ENCODE results near the gene ETV1.
"Not testable (repeated sequence)": the region's sequence is repeated elsewhere in the genome, so short reads cannot be mapped to it uniquely, and the experiment has no call there.

The ETV1 gene

GRCh38 chr7:13933091-13933490 lies 56.4 kb downstream of the ETV1 start:
- no peak overlapping the region for H3K4me3 ChIP-seq (ENCODE audit: low read length)
- no peaks in the 10 kb centered on the region for H3K9me3 ChIP-seq (ENCODE audit: control insufficient read depth, insufficient read depth, low read length)
- no CpG with 5 or more reads among the region's 3 CpGs for WGBS (ENCODE audit: insufficient coverage, insufficient read length)
- 0 out of 2 replicates have a peak, but pooled peaks cover 4% of the 10 kb centered on the region for H3K36me3 ChIP-seq (ENCODE audit: control insufficient read depth, insufficient read depth, low read length)
- H3K27me3 ChIP-seq (ENCODE audit: control insufficient read depth, insufficient read depth, low read length), result no peaks in the 10 kb centered on the region
- no peaks in the 10 kb centered on the region for H3K4me1 ChIP-seq (ENCODE audit: control insufficient read depth, insufficient read depth, low read length)
- H3K27ac ChIP-seq (ENCODE audit: low read length), result no peak overlapping the region
- no peak for DNase-seq (ENCODE audit: low read depth, low spot score)

- DNase-seq (ENCODE audit: low read depth, low spot score), result no peak
- Histone ChIP-seq H3K27me3 (ENCODE audit: control insufficient read depth, insufficient read depth, low read length) (no peaks in the 10 kb centered on the region), H3K36me3 (ENCODE audit: control insufficient read depth, insufficient read depth, low read length) (0 out of 2 replicates have a peak, but pooled peaks cover 4% of the 10 kb centered on the region)
Observed at GRCh38 chr7:13932131-13932530, 57.3 kb downstream of the ETV1 start.

GRCh38 chr7:13921062-13921461 lies 68.4 kb downstream of the ETV1 start:
- Histone ChIP-seq H3K36me3 (ENCODE audit: control insufficient read depth, insufficient read depth, low read length) (no peaks in the 10 kb centered on the region), H3K9me3 (ENCODE audit: control insufficient read depth, insufficient read depth, low read length) (no peaks in the 10 kb centered on the region), H3K27ac (ENCODE audit: low read length) (no peak overlapping the region), H3K27me3 (ENCODE audit: control insufficient read depth, insufficient read depth, low read length) (no peaks in the 10 kb centered on the region), H3K4me3 (ENCODE audit: low read length) (no peak overlapping the region), H3K4me1 (ENCODE audit: control insufficient read depth, insufficient read depth, low read length) (peaks cover 2% of the 10 kb centered on the region; the same call in 1 of the 2 replicates)
- no peak for DNase-seq (ENCODE audit: low read depth, low spot score)
- no CpG with 5 or more reads among the region's 1 CpG for WGBS (ENCODE audit: insufficient coverage, insufficient read length)

More at GRCh38 chr7:13932131-13932530, 57.3 kb downstream of the ETV1 start:
- Histone ChIP-seq H3K9me3 (ENCODE audit: control insufficient read depth, insufficient read depth, low read length) (no peaks in the 10 kb centered on the region), H3K4me3 (ENCODE audit: low read length) (no peak overlapping the region), H3K4me1 (ENCODE audit: control insufficient read depth, insufficient read depth, low read length) (no peaks in the 10 kb centered on the region), H3K27ac (ENCODE audit: low read length) (no peak overlapping the region)
- no CpG with 5 or more reads among the region's 2 CpGs for WGBS (ENCODE audit: insufficient coverage, insufficient read length)

GRCh38 chr7:13920053-13920697 lies 69.3 kb downstream of the ETV1 start:
- H3K4me3 ChIP-seq (ENCODE audit: low read length), result no peak overlapping the region
- H3K9me3 ChIP-seq (ENCODE audit: control insufficient read depth, insufficient read depth, low read length), result no peaks in the 10 kb centered on the region
- DNase-seq (ENCODE audit: low read depth, low spot score), result no peak
- no peak overlapping the region for H3K27ac ChIP-seq (ENCODE audit: low read length)
- no peaks in the 10 kb centered on the region for H3K27me3 ChIP-seq (ENCODE audit: control insufficient read depth, insufficient read depth, low read length)
- H3K36me3 ChIP-seq (ENCODE audit: control insufficient read depth, insufficient read depth, low read length), result no peaks in the 10 kb centered on the region
- H3K4me1 ChIP-seq (ENCODE audit: control insufficient read depth, insufficient read depth, low read length), result peaks cover 2% of the 10 kb centered on the region; the same call in 1 of the 2 replicates
- WGBS (ENCODE audit: insufficient coverage, insufficient read length), result no CpG with 5 or more reads among the region's 1 CpG

GRCh38 chr7:13918333-13918732 lies 71.1 kb downstream of the ETV1 start:
- not testable (repeated sequence) for H3K4me1 ChIP-seq (ENCODE audit: control insufficient read depth, insufficient read depth, low read length); H3K27me3 ChIP-seq (ENCODE audit: control insufficient read depth, insufficient read depth, low read length); H3K27ac ChIP-seq (ENCODE audit: low read length); H3K36me3 ChIP-seq (ENCODE audit: control insufficient read depth, insufficient read depth, low read length); DNase-seq (ENCODE audit: low read depth, low spot score); H3K9me3 ChIP-seq (ENCODE audit: control insufficient read depth, insufficient read depth, low read length); H3K4me3 ChIP-seq (ENCODE audit: low read length)
- no CpG with 5 or more reads among the region's 3 CpGs for WGBS (ENCODE audit: insufficient coverage, insufficient read length)

- WGBS (ENCODE audit: insufficient coverage, insufficient read length), result no CpG with 5 or more reads among the region's 7 CpGs
- not testable (repeated sequence) for H3K27ac ChIP-seq (ENCODE audit: low read length); H3K36me3 ChIP-seq (ENCODE audit: control insufficient read depth, insufficient read depth, low read length); H3K4me3 ChIP-seq (ENCODE audit: low read length); DNase-seq (ENCODE audit: low read depth, low spot score); H3K27me3 ChIP-seq (ENCODE audit: control insufficient read depth, insufficient read depth, low read length); H3K4me1 ChIP-seq (ENCODE audit: control insufficient read depth, insufficient read depth, low read length); H3K9me3 ChIP-seq (ENCODE audit: control insufficient read depth, insufficient read depth, low read length)
Observed at GRCh38 chr7:13917103-13917502, 72.4 kb downstream of the ETV1 start.

- Histone ChIP-seq H3K27me3 (ENCODE audit: control insufficient read depth, insufficient read depth, low read length) (no peaks in the 10 kb centered on the region), H3K36me3 (ENCODE audit: control insufficient read depth, insufficient read depth, low read length) (no peaks in the 10 kb centered on the region), H3K27ac (ENCODE audit: low read length) (no peak overlapping the region), H3K9me3 (ENCODE audit: control insufficient read depth, insufficient read depth, low read length) (no peaks in the 10 kb centered on the region), H3K4me3 (ENCODE audit: low read length) (no peak overlapping the region), H3K4me1 (ENCODE audit: control insufficient read depth, insufficient read depth, low read length) (peaks cover 2% of the 10 kb centered on the region)
- no peak for DNase-seq (ENCODE audit: low read depth, low spot score)
- WGBS (ENCODE audit: insufficient coverage, insufficient read length), result 100% methylated on average over 1 of the region's 2 CpGs
Observed at GRCh38 chr7:13915891-13916290, 73.6 kb downstream of the ETV1 start.

- Histone ChIP-seq H3K4me1 (ENCODE audit: control insufficient read depth, insufficient read depth, low read length) (no peaks in the 10 kb centered on the region; the same call in 1 of the 2 replicates), H3K27ac (ENCODE audit: low read length) (no peak overlapping the region), H3K27me3 (ENCODE audit: control insufficient read depth, insufficient read depth, low read length) (no peaks in the 10 kb centered on the region), H3K9me3 (ENCODE audit: control insufficient read depth, insufficient read depth, low read length) (no peaks in the 10 kb centered on the region), H3K4me3 (ENCODE audit: low read length) (no peak overlapping the region), H3K36me3 (ENCODE audit: control insufficient read depth, insufficient read depth, low read length) (no peaks in the 10 kb centered on the region)
- DNase-seq (ENCODE audit: low read depth, low spot score), result no peak
- no CpG with 5 or more reads among the region's 4 CpGs for WGBS (ENCODE audit: insufficient coverage, insufficient read length)
Observed at GRCh38 chr7:13912715-13913278, 76.7 kb downstream of the ETV1 start.

GRCh38 chr7:13911909-13912308 lies 77.6 kb downstream of the ETV1 start:
- Histone ChIP-seq H3K4me1 (ENCODE audit: control insufficient read depth, insufficient read depth, low read length) (no peaks in the 10 kb centered on the region; the same call in 1 of the 2 replicates), H3K4me3 (ENCODE audit: low read length) (no peak overlapping the region), H3K27ac (ENCODE audit: low read length) (no peak overlapping the region), H3K27me3 (ENCODE audit: control insufficient read depth, insufficient read depth, low read length) (no peaks in the 10 kb centered on the region), H3K9me3 (ENCODE audit: control insufficient read depth, insufficient read depth, low read length) (no peaks in the 10 kb centered on the region), H3K36me3 (ENCODE audit: control insufficient read depth, insufficient read depth, low read length) (no peaks in the 10 kb centered on the region)
- WGBS (ENCODE audit: insufficient coverage, insufficient read length), result no CpG with 5 or more reads among the region's 2 CpGs
- DNase-seq (ENCODE audit: low read depth, low spot score), result no peak

- Histone ChIP-seq H3K36me3 (ENCODE audit: control insufficient read depth, insufficient read depth, low read length) (no peaks in the 10 kb centered on the region), H3K27me3 (ENCODE audit: control insufficient read depth, insufficient read depth, low read length) (no peaks in the 10 kb centered on the region), H3K9me3 (ENCODE audit: control insufficient read depth, insufficient read depth, low read length) (no peaks in the 10 kb centered on the region), H3K4me3 (ENCODE audit: low read length) (no peak overlapping the region), H3K4me1 (ENCODE audit: control insufficient read depth, insufficient read depth, low read length) (no peaks in the 10 kb centered on the region; the same call in 1 of the 2 replicates), H3K27ac (ENCODE audit: low read length) (no peak overlapping the region)
- no CpG with 5 or more reads among the region's 8 CpGs for whole genome bisulfite sequencing (ENCODE audit: insufficient coverage, insufficient read length)
- no peak for DNase-seq (ENCODE audit: low read depth, low spot score)
Observed at GRCh38 chr7:13910805-13911551, 78.5 kb downstream of the ETV1 start.
